Measurements from ENCODE around the gene PCDHGA4.
A peak's percentile ranks its signal among the peaks of the same experiment; 100 is the strongest.

PCDHGA4 gene

DNA sequence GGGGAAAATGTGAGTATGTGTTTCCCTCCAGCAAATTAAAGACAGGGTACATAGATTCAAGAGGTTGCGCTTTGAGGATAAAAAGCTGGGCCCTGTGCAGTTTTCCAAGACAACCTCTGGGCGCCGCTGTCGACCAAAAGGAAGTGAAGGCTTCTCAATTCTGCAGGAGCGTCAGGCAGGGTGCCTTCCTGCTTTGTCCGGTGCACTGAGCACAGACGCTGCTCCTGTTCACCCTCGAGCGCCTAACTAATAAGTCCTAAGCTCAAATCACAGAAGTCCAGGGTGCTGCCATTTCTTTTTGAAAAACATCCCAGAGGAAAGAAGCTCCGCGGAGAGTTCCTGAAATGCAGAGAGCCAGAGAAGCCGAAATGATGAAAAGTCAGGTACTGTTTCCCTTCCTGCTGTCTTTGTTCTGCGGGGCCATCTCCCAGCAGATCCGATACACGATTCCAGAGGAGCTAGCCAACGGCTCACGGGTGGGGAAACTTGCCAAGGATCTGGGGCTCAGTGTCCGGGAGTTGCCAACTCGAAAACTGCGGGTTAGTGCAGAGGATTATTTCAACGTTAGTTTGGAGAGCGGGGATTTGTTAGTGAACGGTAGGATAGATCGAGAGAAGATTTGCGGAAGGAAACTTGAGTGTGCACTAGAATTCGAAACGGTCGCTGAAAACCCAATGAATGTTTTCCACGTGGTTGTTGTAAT lies 4.8 kb upstream of the PCDHGA4 start, which contains the start of gene PCDHGB1:
TSS of gene PCDHGB1 (plus strand) at position 183 of the 703 bp plus-strand sequence. CDS start at position 345, 162 bp downstream.
- TF ChIP-seq, protein P1, sequence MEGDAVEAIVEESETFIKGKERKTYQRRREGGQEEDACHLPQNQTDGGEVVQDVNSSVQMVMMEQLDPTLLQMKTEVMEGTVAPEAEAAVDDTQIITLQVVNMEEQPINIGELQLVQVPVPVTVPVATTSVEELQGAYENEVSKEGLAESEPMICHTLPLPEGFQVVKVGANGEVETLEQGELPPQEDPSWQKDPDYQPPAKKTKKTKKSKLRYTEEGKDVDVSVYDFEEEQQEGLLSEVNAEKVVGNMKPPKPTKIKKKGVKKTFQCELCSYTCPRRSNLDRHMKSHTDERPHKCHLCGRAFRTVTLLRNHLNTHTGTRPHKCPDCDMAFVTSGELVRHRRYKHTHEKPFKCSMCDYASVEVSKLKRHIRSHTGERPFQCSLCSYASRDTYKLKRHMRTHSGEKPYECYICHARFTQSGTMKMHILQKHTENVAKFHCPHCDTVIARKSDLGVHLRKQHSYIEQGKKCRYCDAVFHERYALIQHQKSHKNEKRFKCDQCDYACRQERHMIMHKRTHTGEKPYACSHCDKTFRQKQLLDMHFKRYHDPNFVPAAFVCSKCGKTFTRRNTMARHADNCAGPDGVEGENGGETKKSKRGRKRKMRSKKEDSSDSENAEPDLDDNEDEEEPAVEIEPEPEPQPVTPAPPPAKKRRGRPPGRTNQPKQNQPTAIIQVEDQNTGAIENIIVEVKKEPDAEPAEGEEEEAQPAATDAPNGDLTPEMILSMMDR (IDR thresholded peaks at IDR 0.05; ENCODE audit: control extremely low read depth, extremely low read depth, low read depth, missing control alignments) = peak; percentile 62
- CTCF ChIA-PET = interaction anchor here (0.6 to 3.2 kb wide), 13 partner anchors 8 to 214 kb away, joined by 3 to 14 read pairs (median 4); partner anchors contain the start of genes PCDHB14, PCDHGA1, PCDHGA10 and PCDHGA2
- POLR2A ChIA-PET = no interaction called here
- DNase-seq (ENCODE audit: extremely low spot score) = peak; percentile 68

DNA sequence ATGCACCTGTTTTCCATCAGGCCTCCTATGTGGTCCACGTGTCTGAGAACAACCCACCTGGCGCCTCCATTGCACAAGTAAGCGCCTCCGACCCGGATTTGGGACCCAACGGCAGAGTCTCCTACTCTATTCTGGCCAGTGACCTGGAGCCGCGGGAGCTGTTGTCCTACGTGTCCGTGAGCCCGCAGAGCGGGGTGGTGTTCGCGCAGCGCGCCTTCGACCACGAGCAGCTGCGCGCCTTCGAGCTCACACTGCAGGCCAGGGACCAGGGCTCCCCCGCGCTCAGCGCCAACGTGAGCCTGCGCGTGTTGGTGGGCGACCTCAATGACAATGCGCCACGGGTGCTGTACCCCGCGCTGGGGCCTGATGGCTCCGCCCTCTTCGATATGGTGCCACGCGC lies 3.2 kb upstream of the PCDHGA4 start:
- CTCF ChIA-PET = interaction anchor here (1.1 to 3.2 kb wide), 6 partner anchors 21 to 212 kb away, joined by 3 to 14 read pairs (median 6); partner anchors contain the start of genes PCDHGA1, PCDHGA10 and TAF7
- POLR2A ChIA-PET = no interaction called here
- no peak for DNase-seq (ENCODE audit: extremely low spot score)
- TF ChIP-seq, protein P1 (IDR thresholded peaks at IDR 0.05; ENCODE audit: control extremely low read depth, extremely low read depth, low read depth, missing control alignments) = no peak

DNA sequence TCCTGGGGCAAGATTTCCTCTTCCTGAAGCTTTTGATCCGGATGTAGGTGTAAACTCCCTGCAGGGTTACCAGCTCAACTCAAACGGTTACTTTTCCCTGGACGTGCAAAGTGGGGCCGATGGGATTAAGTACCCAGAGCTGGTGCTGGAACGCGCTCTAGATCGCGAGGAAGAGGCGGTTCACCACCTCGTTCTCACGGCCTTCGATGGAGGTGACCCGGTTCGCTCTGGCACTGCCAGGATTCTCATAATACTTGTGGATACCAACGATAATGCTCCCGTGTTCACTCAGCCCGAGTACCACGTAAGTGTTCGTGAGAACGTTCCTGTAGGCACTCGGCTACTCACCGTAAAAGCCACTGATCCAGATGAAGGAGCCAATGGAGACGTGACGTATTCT lies 820 bp downstream of the PCDHGA4 start:
- no peak for DNase-seq (ENCODE audit: extremely low spot score)
- TF ChIP-seq, protein P1 (IDR thresholded peaks at IDR 0.05; ENCODE audit: control extremely low read depth, extremely low read depth, low read depth, missing control alignments) = no peak
- ChIA-PET POLR2A (no interaction called here), CTCF (interaction anchor here (0.9 to 2.5 kb wide), 11 partner anchors 9 to 208 kb away, joined by 3 to 12 read pairs (median 4); partner anchors contain the start of genes PCDHGA1, PCDHGA10, PCDHGA5 and PCDHGB3)

DNA sequence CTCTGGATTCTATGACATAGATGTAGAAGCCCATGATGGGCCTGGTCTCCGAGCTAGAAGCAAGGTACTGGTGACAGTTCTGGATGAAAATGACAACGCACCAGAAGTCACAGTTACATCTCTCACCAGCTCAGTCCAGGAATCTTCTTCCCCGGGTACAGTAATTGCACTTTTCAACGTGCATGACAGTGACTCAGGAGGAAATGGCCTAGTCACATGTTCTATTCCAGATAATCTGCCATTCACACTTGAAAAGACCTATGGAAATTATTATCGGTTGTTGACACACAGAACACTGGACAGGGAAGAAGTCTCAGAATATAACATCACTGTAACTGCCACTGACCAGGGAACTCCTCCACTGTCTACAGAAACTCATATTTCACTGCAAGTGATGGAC lies 1.3 kb downstream of the PCDHGA4 start:
- DNase-seq (ENCODE audit: extremely low spot score) = no peak
- ChIA-PET CTCF (interaction anchor here (0.9 to 2.5 kb wide), 7 partner anchors 8 to 208 kb away, joined by 3 to 10 read pairs (median 4); partner anchors contain the start of genes PCDHGA10 and PCDHGA5), POLR2A (no interaction called here)
- TF ChIP-seq, protein P1 (IDR thresholded peaks at IDR 0.05; ENCODE audit: control extremely low read depth, extremely low read depth, low read depth, missing control alignments) = no peak

DNA sequence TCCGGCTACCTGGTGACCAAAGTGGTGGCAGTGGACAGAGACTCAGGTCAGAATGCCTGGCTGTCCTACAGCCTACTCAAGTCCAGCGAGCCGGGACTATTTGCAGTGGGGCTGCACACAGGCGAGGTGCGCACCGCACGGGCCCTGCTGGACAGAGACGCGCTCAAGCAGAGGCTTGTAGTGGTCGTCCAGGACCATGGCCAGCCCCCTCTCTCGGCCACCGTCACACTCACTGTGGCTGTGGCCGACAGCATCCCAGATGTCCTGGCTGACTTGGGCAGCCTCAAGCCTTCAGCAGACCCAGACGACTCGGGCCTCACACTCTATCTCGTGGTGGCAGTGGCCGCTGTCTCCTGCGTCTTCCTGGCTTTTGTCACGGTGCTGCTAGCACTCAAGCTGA lies 2.1 kb downstream of the PCDHGA4 start:
- ChIA-PET POLR2A (no interaction called here), CTCF (interaction anchor here (2.9 kb wide), 1 partner anchor 201 kb away, joined by 9 read pairs; no protein-coding TSS in a partner anchor)

DNA sequence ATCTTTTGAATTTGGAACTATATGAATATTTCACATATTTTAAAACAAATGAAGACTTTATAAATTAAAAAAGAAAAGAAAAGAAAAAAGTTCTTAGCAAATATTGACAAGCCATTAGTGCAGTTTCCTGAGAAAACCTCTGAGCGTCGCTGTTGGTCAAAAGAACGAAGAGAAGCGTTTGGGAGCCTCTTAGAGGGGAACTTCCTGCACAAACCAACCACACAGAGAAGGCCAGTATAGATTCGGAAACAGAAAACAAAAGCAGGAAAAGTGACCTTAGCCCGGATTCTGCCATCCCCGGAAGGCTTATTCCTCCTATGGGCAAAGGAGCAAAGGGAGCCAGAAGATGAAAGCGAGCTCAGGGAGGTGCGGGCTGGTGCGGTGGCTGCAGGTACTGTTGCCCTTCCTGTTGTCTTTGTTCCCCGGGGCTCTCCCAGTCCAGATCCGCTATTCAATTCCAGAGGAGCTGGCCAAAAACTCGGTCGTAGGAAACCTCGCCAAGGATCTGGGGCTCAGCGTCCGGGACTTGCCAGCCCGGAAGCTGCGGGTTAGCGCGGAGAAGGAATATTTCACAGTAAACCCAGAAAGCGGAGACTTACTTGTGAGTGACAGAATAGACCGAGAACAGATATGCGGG lies 5.1 kb downstream of the PCDHGA4 start, which contains the start of gene PCDHGB2:
TSS of gene PCDHGB2 (plus strand) at position 205 of the 637 bp plus-strand sequence. CDS start at position 347, 142 bp downstream.
- TF ChIP-seq, protein P1 (IDR thresholded peaks at IDR 0.05; ENCODE audit: control extremely low read depth, extremely low read depth, low read depth, missing control alignments) = peak; percentile 43
- CTCF ChIA-PET = interaction anchor here (0.7 to 2.9 kb wide), 14 partner anchors 16 to 232 kb away, joined by 3 to 9 read pairs (median 4); partner anchors contain the start of genes PCDHGA1, PCDHGA10, PCDHGA11 and PCDHGB6
- POLR2A ChIA-PET = no interaction called here
- DNase-seq (ENCODE audit: extremely low spot score) = peak; percentile 46

More for the DNA sequence above, 2.1 kb downstream of the PCDHGA4 start:
- DNase-seq (ENCODE audit: extremely low spot score) = no peak
- TF ChIP-seq, protein P1 (IDR thresholded peaks at IDR 0.05; ENCODE audit: control extremely low read depth, extremely low read depth, low read depth, missing control alignments) = no peak
